SW480 (cell line): ENCODE results near the gene AGAP1.
A peak's percentile ranks its signal among the peaks of the same experiment; 100 is the strongest.
"Not testable (repeated sequence)": the region's sequence is repeated elsewhere in the genome, so short reads cannot be mapped to it uniquely, and the experiment has no call there.

ENCODE experiments used
- DNase-seq: peaks from one replicate; pipeline ENCODE4 v3.0.0-alpha.2; 2016; ENCODE audit warnings: low spot score

Gene AGAP1

DNA sequence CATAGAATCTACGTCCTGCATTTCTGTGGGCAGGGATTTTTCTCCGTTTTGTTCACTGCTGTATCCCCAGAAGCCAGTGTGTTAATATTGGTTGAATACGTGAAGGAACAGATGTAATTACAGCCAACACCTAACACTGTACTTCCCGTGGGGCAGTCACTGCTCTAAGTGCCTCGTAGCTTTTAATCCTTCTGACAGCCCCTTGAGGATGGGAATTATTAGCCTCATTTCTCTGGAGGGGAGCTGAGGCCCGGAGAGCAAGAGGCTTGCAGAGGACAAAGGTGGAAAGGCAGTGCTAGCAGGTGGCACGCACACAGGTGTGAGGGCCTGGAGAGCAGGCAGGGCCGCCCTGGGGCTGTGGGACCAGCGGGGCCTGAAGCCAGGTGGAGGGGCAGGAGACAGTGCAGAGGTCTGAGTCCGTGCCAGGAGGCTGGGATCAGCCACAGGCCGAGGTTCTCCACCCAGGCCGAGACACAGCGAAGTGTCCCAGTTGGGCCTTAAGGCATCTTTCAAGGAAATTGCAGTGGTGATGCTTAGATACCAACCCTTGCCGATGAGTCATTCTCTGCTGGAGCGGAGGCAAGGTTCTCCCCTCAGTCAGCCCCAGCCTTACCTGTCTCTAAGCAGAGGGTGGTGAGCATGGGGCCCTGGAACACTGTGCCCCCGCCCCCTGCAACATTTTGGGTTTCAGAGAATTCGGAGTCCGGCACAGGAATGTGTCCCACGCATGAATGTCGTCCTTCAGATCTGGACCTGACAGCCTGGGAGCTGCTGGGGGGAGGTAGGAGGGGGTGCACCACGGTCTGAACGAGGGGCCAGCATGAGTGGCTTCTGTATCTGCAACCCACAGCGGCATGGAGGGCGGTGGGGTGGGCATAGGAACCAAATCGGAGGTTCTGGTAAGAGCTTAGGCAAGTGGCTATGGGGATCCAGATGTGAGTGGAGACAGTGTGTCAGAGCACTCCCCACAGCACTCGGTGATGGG lies 551.7 kb downstream of the AGAP1 start:
- DNase-seq, result no peak

- DNase-seq, result no peak
These were observed 552.9 kb downstream of the AGAP1 start for GRCh38 chr2:236046715-236047114.

GRCh38 chr2:236047176-236047575 lies 553.3 kb downstream of the AGAP1 start:
- no peak for DNase-seq

- DNase-seq, result peak; percentile 1
These were observed 554.2 kb downstream of the AGAP1 start for GRCh38 chr2:236047886-236048540.

- no peak for DNase-seq
These were observed 556.1 kb downstream of the AGAP1 start for GRCh38 chr2:236049981-236050380.

- DNase-seq, result no peak
These were observed 557.5 kb downstream of the AGAP1 start for GRCh38 chr2:236051351-236051750.

DNA sequence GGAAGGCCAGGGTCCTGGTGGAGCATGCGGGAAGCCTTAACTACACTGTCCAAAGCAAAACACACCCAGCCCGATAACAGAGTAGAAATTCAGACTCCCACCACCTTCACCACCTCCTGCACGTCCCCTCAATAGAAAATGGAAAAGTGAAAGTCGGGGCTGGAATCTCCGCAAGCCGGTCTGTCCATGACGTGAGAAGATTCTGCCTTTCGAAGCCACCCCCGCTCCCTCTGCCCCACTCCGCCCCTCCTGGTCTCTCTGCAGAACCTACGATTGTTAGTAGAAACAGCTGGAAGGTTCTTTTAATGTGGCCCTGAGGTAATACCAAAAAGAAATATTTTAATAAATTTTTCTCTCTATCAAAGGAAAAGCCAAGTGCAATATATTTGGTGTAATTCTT lies 558.0 kb downstream of the AGAP1 start:
- DNase-seq, result no peak

GRCh38 chr2:236052206-236052605 lies 558.4 kb downstream of the AGAP1 start:
- DNase-seq, result no peak

GRCh38 chr2:236052926-236053821 lies 559.3 kb downstream of the AGAP1 start:
- DNase-seq, result no peak

- no peak for DNase-seq
These were observed 560.3 kb downstream of the AGAP1 start for GRCh38 chr2:236054125-236054524.

DNA sequence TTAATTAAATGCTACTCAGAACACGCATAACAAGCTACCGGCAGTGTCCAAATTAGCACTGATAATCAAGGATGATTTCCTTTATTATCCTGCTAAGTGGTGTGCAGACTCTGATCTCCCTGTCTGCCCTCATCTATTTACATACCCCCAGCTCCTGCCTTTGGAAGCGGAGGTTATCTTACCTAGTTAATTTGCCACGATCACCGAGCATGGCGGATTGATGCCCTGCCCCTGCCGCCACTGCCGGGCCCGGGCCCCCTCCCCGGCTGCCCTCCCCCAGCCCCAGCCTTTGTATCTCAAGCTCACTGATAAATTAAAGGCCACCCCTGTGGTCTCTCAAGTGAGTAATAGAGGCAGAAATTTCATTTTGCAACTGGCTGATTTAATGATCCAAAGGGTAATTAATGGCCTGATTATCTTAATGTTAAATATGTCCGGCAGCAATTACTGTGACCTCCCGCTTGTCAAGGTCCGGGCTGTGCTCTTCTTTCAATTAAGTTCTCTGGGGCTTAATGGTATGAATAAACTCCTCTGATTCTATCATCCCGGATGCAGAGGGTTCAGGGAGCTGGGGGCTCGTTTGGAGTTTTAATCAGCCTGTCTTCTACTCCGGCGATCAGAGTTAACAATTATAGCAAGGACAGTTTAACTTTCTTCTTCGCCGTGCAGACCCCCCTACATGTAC lies 560.9 kb downstream of the AGAP1 start:
- no peak for DNase-seq

- DNase-seq, result no peak
These were observed 561.6 kb downstream of the AGAP1 start for GRCh38 chr2:236055471-236055870.

- no peak for DNase-seq
These were observed 562.3 kb downstream of the AGAP1 start for GRCh38 chr2:236056141-236056540.

- DNase-seq, result no peak
These were observed 563.5 kb downstream of the AGAP1 start for GRCh38 chr2:236057375-236057774.

- no peak for DNase-seq
These were observed 567.7 kb downstream of the AGAP1 start for GRCh38 chr2:236061497-236061896.

DNA sequence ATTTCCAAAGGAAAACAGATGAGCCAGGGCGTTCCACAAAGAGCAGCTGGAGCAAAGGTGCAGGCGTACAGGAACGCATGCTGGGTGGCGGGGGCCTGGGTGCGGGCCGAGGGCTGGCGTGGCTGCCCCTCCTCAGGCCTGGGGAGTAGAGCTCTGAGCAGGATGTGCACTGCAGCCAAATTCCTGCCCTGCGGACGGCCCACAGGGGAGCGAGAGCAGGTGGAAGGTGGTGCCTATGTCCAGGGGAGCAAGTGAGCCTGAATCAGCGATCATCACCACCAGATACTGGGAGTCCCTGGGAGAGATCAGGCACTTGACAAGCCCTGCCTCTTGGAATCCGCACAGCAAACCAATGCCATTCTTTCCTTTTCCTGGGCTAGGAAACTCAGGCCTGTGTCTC lies 568.1 kb downstream of the AGAP1 start:
- no peak for DNase-seq

- DNase-seq, result not testable (repeated sequence)
These were observed 569.0 kb downstream of the AGAP1 start for GRCh38 chr2:236062806-236063205.

DNA sequence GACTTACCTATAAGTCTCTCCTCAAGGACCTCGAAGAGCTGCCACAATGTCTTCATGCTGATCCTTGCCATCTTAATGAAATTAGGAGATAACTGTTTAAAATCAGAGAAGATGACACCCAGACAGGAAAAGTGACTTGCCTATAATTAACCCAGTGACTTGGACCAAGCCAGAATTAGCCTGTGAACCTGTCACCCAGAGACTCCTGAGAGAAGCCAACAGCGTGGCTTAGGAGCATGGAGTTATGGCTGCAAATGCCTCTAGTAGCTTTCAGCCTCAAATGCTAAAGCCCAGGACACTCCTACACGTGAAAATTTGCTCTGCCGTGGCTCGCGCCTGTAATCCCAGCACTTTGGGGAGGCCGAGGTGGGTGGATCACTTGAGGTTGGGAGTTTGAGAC lies 570.2 kb downstream of the AGAP1 start:
- no peak for DNase-seq

- DNase-seq, result no peak
These were observed 571.7 kb downstream of the AGAP1 start for GRCh38 chr2:236065314-236066160.

- no peak for DNase-seq
These were observed 576.4 kb downstream of the AGAP1 start for GRCh38 chr2:236070236-236070635.

- DNase-seq, result no peak
These were observed 579.4 kb downstream of the AGAP1 start for GRCh38 chr2:236073246-236073645.
